SK-N-SH treated with all-trans-retinoic acid at 6 μM for 48 hours (cell line): ENCODE data around the gene EPB42.

ENCODE experiments used
- ATAC-seq: fragments of 200-7000 bp; cut with Tn5 transposase; 3 replicates; pipeline ENCODE4 v1.9.1; 2020; ENCODE audit warnings: mild to moderate bottlenecking, moderate library complexity
- ARNTL ChIP-seq: fragments of 450-650 bp; formaldehyde crosslinking; IDR thresholded peaks from 2 replicates; pipeline ENCODE4 v1.5.0; 2020; ENCODE audit warnings: low read depth, mild to moderate bottlenecking, moderate library complexity, borderline replicate concordance
- BACH2 ChIP-seq: fragments of 250-450 bp; sonication (Bioruptor Pico); IDR thresholded peaks from 2 replicates; pipeline ENCODE4 v1.9.0; 2021; ENCODE audit warnings: mild to moderate bottlenecking, borderline replicate concordance
- CSDC2 ChIP-seq: fragments of 250-450 bp; sonication (Bioruptor Pico); IDR thresholded peaks from 2 replicates; pipeline ENCODE4 v1.5.0; 2020; ENCODE audit warnings: mild to moderate bottlenecking, moderate library complexity
- GLIS3 ChIP-seq: fragments of 250-450 bp; sonication (Bioruptor Pico); IDR thresholded peaks from 2 replicates; pipeline ENCODE4 v1.5.0; 2020; ENCODE audit warnings: mild to moderate bottlenecking, moderate library complexity
- ISL1 ChIP-seq: fragments of 250-450 bp; sonication (Bioruptor Pico); IDR thresholded peaks from 2 replicates; pipeline ENCODE4 v2.1.2; 2022; ENCODE audit warnings: mild to moderate bottlenecking, moderate library complexity
- OSR1 ChIP-seq: fragments of 250-450 bp; sonication (Bioruptor Pico); IDR thresholded peaks from 2 replicates; pipeline ENCODE4 v1.8.0; 2022; ENCODE audit warnings: moderate library complexity, mild to moderate bottlenecking, inconsistent platforms
- PPARA ChIP-seq: fragments of 250-450 bp; sonication (Bioruptor Pico); IDR thresholded peaks from 2 replicates; pipeline ENCODE4 v1.5.0; 2020; ENCODE audit warnings: mild to moderate bottlenecking, borderline replicate concordance
- RARB ChIP-seq: fragments of 250-450 bp; sonication (Bioruptor Pico); IDR thresholded peaks from 2 replicates; pipeline ENCODE4 v1.8.0; 2021; ENCODE audit warnings: mild to moderate bottlenecking, moderate library complexity
- SNAI2 ChIP-seq: fragments of 250-450 bp; sonication (Bioruptor Pico); IDR thresholded peaks from 2 replicates; pipeline ENCODE4 v1.5.0; 2020; ENCODE audit warnings: mild to moderate bottlenecking, moderate library complexity
- ZC3H10 ChIP-seq: fragments of 250-450 bp; sonication (Bioruptor Pico); IDR thresholded peaks from 2 replicates; pipeline ENCODE4 v1.5.1; 2021; ENCODE audit warnings: mild to moderate bottlenecking, moderate library complexity
- ZFP3 ChIP-seq: fragments of 250-450 bp; sonication (Bioruptor Pico); IDR thresholded peaks from 2 replicates; pipeline ENCODE4 v1.5.0; 2020; ENCODE audit warnings: mild to moderate bottlenecking, moderate library complexity
- ZFP30 ChIP-seq: fragments of 450-650 bp; formaldehyde crosslinking; IDR thresholded peaks from 2 replicates; pipeline ENCODE4 v1.5.0; 2022; ENCODE audit warnings: mild to moderate bottlenecking, moderate library complexity
- ZNF565 ChIP-seq: fragments of 450-650 bp; formaldehyde crosslinking; conservative IDR thresholded peaks from 2 replicates; pipeline ENCODE4 v1.5.0; 2020; ENCODE audit warnings: low read depth, mild to moderate bottlenecking, moderate library complexity
- ZNF70 ChIP-seq: fragments of 450-650 bp; formaldehyde crosslinking; IDR thresholded peaks from 2 replicates; pipeline ENCODE4 v1.5.0; 2020; ENCODE audit warnings: mild to moderate bottlenecking, moderate library complexity
- ZNF8 ChIP-seq: fragments of 450-650 bp; formaldehyde crosslinking; IDR thresholded peaks from 2 replicates; pipeline ENCODE4 v1.5.0; 2020; ENCODE audit warnings: mild to moderate bottlenecking, moderate library complexity
- TF ChIP-seq, protein P1 (sequence below): fragments of 250-450 bp; sonication (Bioruptor Pico); IDR thresholded peaks from 2 replicates; pipeline ENCODE4 v1.5.0; 2020; ENCODE audit warnings: mild to moderate bottlenecking, moderate library complexity
- TF ChIP-seq, protein P2 (sequence below): fragments of 250-450 bp; sonication (Bioruptor Pico); IDR thresholded peaks from 2 replicates; pipeline ENCODE4 v1.8.0; 2021; ENCODE audit warnings: low read depth, mild to moderate bottlenecking, moderate library complexity, borderline replicate concordance
- TF ChIP-seq, protein P3 (sequence below): fragments of 250-450 bp; sonication (Bioruptor Pico); IDR thresholded peaks from 2 replicates; pipeline ENCODE4 v1.5.1; 2021; ENCODE audit warnings: mild to moderate bottlenecking, moderate library complexity
- TF ChIP-seq, protein P4 (sequence below): fragments of 250-450 bp; sonication (Bioruptor Pico); IDR thresholded peaks from 2 replicates; pipeline ENCODE4 v1.5.1; 2020; ENCODE audit warnings: low read depth, mild to moderate bottlenecking, moderate library complexity

The EPB42 gene

DNA sequence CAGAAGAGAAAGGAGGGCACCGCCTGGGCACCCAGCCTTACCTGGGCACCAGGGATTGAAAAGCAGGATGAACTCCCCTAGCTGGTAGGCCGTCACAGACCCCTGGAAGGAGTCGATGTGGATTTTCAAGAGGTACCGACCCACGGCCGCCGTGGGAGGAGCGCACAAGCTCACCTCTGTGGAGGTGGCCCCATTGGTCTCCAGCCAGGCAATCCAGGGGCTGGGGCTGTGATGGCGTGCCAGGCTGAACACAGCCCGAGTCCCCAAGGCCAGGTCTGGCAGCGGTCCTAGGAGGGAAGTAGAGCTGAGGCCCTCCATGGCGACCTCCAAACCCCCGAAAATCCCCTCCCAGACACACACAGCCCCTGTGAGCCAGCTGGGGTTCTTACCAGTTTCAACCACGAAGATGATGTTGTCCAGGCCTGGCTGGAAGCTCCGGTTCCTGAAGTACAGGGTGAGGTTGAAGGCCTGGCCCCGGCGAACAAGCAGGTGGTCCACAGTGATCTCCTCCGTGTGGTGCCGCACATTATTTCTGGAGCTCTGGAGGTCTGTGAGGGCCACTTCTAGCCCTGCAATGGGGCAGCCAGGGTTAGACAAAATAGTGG is 39.3 kb upstream of the EPB42 start:
- ATAC-seq: no peak
- TF ChIP-seq ZNF8: no peak
- TF ChIP-seq ZNF565 (CRISPR knock-in tag): no peak
- TF ChIP-seq SNAI2 (CRISPR knock-in tag): no peak

DNA sequence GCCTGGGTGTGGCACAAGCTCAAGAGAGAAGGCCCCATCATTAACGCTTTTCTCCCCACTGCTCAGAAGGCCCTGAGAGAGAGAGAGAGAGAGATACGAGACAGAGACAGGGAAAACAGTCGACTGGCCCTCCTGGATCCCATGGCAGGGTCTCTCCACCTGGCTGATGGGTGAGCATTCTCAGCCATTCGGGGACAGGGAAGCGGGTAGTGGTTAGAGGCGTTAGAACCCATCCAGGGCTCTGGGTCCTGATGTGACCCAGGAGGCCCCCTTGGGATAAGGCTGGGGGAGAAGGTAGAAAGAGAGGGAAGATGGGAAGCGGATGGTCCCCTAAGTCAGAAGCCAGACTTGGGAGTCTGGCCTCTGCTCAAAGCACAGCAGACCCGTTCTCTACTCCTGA is 38.0 kb upstream of the EPB42 start:
- no peak for TF ChIP-seq ZNF8
- TF ChIP-seq, protein P1, sequence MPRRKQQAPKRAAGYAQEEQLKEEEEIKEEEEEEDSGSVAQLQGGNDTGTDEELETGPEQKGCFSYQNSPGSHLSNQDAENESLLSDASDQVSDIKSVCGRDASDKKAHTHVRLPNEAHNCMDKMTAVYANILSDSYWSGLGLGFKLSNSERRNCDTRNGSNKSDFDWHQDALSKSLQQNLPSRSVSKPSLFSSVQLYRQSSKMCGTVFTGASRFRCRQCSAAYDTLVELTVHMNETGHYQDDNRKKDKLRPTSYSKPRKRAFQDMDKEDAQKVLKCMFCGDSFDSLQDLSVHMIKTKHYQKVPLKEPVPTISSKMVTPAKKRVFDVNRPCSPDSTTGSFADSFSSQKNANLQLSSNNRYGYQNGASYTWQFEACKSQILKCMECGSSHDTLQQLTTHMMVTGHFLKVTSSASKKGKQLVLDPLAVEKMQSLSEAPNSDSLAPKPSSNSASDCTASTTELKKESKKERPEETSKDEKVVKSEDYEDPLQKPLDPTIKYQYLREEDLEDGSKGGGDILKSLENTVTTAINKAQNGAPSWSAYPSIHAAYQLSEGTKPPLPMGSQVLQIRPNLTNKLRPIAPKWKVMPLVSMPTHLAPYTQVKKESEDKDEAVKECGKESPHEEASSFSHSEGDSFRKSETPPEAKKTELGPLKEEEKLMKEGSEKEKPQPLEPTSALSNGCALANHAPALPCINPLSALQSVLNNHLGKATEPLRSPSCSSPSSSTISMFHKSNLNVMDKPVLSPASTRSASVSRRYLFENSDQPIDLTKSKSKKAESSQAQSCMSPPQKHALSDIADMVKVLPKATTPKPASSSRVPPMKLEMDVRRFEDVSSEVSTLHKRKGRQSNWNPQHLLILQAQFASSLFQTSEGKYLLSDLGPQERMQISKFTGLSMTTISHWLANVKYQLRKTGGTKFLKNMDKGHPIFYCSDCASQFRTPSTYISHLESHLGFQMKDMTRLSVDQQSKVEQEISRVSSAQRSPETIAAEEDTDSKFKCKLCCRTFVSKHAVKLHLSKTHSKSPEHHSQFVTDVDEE (CRISPR knock-in tag): no peak
- TF ChIP-seq PPARA (CRISPR knock-in tag): no peak
- no peak for TF ChIP-seq ISL1 (CRISPR knock-in tag)
- TF ChIP-seq, protein P2, sequence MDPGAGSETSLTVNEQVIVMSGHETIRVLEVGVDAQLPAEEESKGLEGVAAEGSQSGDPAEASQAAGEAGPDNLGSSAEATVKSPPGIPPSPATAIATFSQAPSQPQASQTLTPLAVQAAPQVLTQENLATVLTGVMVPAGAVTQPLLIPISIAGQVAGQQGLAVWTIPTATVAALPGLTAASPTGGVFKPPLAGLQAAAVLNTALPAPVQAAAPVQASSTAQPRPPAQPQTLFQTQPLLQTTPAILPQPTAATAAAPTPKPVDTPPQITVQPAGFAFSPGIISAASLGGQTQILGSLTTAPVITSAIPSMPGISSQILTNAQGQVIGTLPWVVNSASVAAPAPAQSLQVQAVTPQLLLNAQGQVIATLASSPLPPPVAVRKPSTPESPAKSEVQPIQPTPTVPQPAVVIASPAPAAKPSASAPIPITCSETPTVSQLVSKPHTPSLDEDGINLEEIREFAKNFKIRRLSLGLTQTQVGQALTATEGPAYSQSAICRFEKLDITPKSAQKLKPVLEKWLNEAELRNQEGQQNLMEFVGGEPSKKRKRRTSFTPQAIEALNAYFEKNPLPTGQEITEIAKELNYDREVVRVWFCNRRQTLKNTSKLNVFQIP (CRISPR knock-in tag): no peak
- TF ChIP-seq, protein P3, sequence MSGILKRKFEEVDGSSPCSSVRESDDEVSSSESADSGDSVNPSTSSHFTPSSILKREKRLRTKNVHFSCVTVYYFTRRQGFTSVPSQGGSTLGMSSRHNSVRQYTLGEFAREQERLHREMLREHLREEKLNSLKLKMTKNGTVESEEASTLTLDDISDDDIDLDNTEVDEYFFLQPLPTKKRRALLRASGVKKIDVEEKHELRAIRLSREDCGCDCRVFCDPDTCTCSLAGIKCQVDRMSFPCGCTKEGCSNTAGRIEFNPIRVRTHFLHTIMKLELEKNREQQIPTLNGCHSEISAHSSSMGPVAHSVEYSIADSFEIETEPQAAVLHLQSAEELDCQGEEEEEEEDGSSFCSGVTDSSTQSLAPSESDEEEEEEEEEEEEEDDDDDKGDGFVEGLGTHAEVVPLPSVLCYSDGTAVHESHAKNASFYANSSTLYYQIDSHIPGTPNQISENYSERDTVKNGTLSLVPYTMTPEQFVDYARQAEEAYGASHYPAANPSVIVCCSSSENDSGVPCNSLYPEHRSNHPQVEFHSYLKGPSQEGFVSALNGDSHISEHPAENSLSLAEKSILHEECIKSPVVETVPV (CRISPR knock-in tag): no peak
- TF ChIP-seq, protein P4, sequence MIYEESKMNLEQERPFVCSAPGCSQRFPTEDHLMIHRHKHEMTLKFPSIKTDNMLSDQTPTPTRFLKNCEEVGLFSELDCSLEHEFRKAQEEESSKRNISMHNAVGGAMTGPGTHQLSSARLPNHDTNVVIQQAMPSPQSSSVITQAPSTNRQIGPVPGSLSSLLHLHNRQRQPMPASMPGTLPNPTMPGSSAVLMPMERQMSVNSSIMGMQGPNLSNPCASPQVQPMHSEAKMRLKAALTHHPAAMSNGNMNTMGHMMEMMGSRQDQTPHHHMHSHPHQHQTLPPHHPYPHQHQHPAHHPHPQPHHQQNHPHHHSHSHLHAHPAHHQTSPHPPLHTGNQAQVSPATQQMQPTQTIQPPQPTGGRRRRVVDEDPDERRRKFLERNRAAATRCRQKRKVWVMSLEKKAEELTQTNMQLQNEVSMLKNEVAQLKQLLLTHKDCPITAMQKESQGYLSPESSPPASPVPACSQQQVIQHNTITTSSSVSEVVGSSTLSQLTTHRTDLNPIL: no peak
- TF ChIP-seq CSDC2 (CRISPR knock-in tag): no peak
- TF ChIP-seq GLIS3 (CRISPR knock-in tag): no peak
- TF ChIP-seq ZNF70 (CRISPR knock-in tag): no peak
- no peak for TF ChIP-seq OSR1
- no peak for TF ChIP-seq ZC3H10 (CRISPR knock-in tag)
- no peak for TF ChIP-seq ZFP30 (CRISPR knock-in tag)
- TF ChIP-seq RARB (CRISPR knock-in tag): no peak
- TF ChIP-seq, all 23 proteins: peak for 0
- no peak for ATAC-seq

DNA sequence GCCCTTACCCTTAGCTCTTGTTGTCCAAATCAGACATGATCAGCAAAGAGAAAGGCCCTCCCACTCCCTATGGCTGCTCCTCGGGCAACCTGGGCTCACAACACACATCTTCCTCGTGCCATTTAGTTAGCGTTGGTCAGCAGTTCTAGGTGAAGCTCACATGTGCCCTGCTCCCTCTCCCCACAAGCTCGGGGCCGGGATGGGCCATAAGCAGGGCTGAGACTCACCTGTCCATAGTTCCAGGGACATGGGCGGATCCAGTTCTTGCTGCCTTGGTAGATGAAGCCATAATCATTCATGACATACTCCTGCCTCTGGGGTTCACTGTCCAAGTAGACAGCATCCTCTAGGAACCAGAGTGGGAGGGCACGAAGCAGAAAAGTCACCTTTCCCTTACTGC is 35.5 kb upstream of the EPB42 start:
- no peak for TF ChIP-seq OSR1
- TF ChIP-seq ZNF70 (CRISPR knock-in tag): no peak
- TF ChIP-seq, protein P1 (CRISPR knock-in tag): no peak
- TF ChIP-seq ISL1 (CRISPR knock-in tag): no peak
- TF ChIP-seq CSDC2 (CRISPR knock-in tag): no peak
- no peak for TF ChIP-seq ZC3H10 (CRISPR knock-in tag)
- TF ChIP-seq ZFP3: no peak
- no peak for TF ChIP-seq BACH2 (CRISPR knock-in tag)
- TF ChIP-seq GLIS3 (CRISPR knock-in tag): no peak
- ATAC-seq: no peak

DNA sequence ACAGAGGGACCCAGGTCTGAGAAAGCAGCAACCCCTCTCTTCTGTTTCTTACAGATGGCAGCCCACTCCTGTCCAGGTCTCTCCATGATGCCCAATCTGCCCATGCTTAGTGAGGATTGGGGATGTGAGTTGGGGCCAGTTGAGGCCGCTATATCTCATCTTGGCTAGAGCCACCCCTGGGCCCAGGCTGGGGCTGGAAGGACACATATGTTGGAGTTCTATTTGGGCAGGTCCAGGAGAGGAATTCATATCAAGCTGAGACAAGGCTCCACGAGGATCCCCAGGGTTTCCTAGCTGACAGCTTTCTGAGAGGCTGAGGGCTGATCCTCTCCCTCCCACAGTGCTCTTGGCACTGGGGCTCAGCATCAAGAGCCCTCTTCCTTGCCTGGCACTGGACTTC is 34.6 kb upstream of the EPB42 start:
- no peak for ATAC-seq
- TF ChIP-seq ARNTL (CRISPR knock-in tag) (no peak), ZNF8 (no peak), RARB (CRISPR knock-in tag) (no peak), ISL1 (CRISPR knock-in tag) (no peak), ZFP30 (CRISPR knock-in tag) (no peak), ZNF70 (CRISPR knock-in tag) (no peak), OSR1 (no peak), PPARA (CRISPR knock-in tag) (no peak), CSDC2 (CRISPR knock-in tag) (no peak), ZNF565 (CRISPR knock-in tag) (no peak), ZC3H10 (CRISPR knock-in tag) (no peak), GLIS3 (CRISPR knock-in tag) (no peak)
- TF ChIP-seq, protein P3 (CRISPR knock-in tag): no peak
- TF ChIP-seq, protein P1 (CRISPR knock-in tag): no peak
